SU-DHL-6 (cell line): ENCODE measurements around the gene SLX4.
"Not testable (repeated sequence)": the region's sequence is repeated elsewhere in the genome, so short reads cannot be mapped to it uniquely, and the experiment has no call there.

Source experiments
- H2AFZ ChIP-seq: fragments of 200-600 bp; sonication (generic); 2 replicates; pipeline ENCODE4 v1.6.1; 2014; ENCODE audit warnings: low read depth, mild to moderate bottlenecking, moderate library complexity, mixed read lengths, antibody characterized with exemption, low read length; ENCODE audit not compliant: severe bottlenecking
- H3F3A ChIP-seq: fragments of 200-600 bp; shearing (Covaris generic); 2 replicates; pipeline ENCODE4 v1.6.0; 2016; ENCODE audit warnings: antibody characterized with exemption, mild to moderate bottlenecking; ENCODE audit not compliant: insufficient read depth
- H3K27ac ChIP-seq: fragments of 200-600 bp; sonication (generic); 2 replicates; pipeline ENCODE4 v1.5.1; 2016; ENCODE audit warnings: low read depth, mild to moderate bottlenecking, low read length, moderate library complexity, mixed read lengths
- H3K27me3 ChIP-seq: fragments of 200-600 bp; sonication (generic), shearing (Covaris generic); 2 replicates; pipeline ENCODE4 v1.6.0; 2014; ENCODE audit warnings: mild to moderate bottlenecking, low read length
- H3K36me3 ChIP-seq: fragments of 200-600 bp; sonication (generic); 2 replicates; pipeline ENCODE4 v1.6.1; 2014; ENCODE audit warnings: mild to moderate bottlenecking, low read length, mixed read lengths
- H3K4me2 ChIP-seq: fragments of 300-600, 200-600 bp; shearing (Covaris generic), sonication (generic); 2 replicates; pipeline ENCODE4 v1.6.0; 2014; ENCODE audit warnings: low read length, low read depth, mild to moderate bottlenecking; ENCODE audit not compliant: poor library complexity, severe bottlenecking
- H3K4me3 ChIP-seq: fragments of 200-600 bp; sonication (generic); 2 replicates; pipeline ENCODE4 v1.5.1; 2014; ENCODE audit warnings: antibody characterized with exemption, low read length, mild to moderate bottlenecking, mixed read lengths; ENCODE audit not compliant: insufficient read depth, poor library complexity, severe bottlenecking
- H3K79me2 ChIP-seq: fragments of 200-600 bp; sonication (generic); 2 replicates; pipeline ENCODE4 v1.6.1; 2014; ENCODE audit warnings: mild to moderate bottlenecking, low read length, moderate library complexity; ENCODE audit not compliant: insufficient read depth
- H3K9ac ChIP-seq: fragments of 200-600 bp; sonication (generic); 2 replicates; pipeline ENCODE4 v1.7.0; 2014; ENCODE audit warnings: mild to moderate bottlenecking, low read length
- H3K9me2 ChIP-seq: fragments of 200-600 bp; sonication (generic); replicated peaks from 2 replicates; pipeline ENCODE4 v1.6.1; 2014; ENCODE audit warnings: low read length; ENCODE audit not compliant: insufficient read depth
- H3K9me3 ChIP-seq: fragments of 200-600 bp; sonication (generic); 2 replicates; pipeline ENCODE4 v1.6.1; 2014; ENCODE audit warnings: low read length, mixed read lengths; ENCODE audit not compliant: insufficient read depth
- H4K20me1 ChIP-seq: fragments of 200-600 bp; sonication (generic); 2 replicates; pipeline ENCODE4 v1.6.1; 2014; ENCODE audit warnings: low read depth, mild to moderate bottlenecking, antibody characterized with exemption, low read length, moderate library complexity, mixed read lengths
- CTCF ChIP-seq: fragments of 200-600 bp; sonication (generic); IDR thresholded peaks from one replicate; pipeline ENCODE4 v1.5.1; 2017; ENCODE audit warnings: antibody characterized with exemption, mild to moderate bottlenecking, low read length, moderate library complexity; ENCODE audit not compliant: insufficient read depth, poor library complexity, severe bottlenecking
- EZH2phosphoT487 ChIP-seq: fragments of 200-600 bp; sonication (generic), shearing (Covaris generic); conservative IDR thresholded peaks from 2 replicates; pipeline ENCODE4 v1.6.1; 2018; ENCODE audit warnings: mild to moderate bottlenecking, antibody characterized with exemption, low read length, moderate library complexity, mixed read lengths

The SLX4 gene

GRCh38 chr16:3612510-3613466, 1.4 kb upstream of the SLX4 start:
- H4K20me1 ChIP-seq: no peaks in the 10 kb centered on the region
- H3K27me3 ChIP-seq: no peaks in the 10 kb centered on the region
- H3K79me2 ChIP-seq: peaks cover 92% of the 10 kb centered on the region
- peak overlapping the region; percentile 99 for H3K27ac ChIP-seq
- H3K36me3 ChIP-seq: peaks cover 16% of the 10 kb centered on the region
- peak overlapping the region; percentile 100 for H3K9ac ChIP-seq
- peak overlapping the region; percentile 68 for H3K4me2 ChIP-seq
- H3K9me3 ChIP-seq: no peaks in the 10 kb centered on the region
- H3K9me2 ChIP-seq: no peaks in the 10 kb centered on the region
- H2AFZ ChIP-seq: no peak overlapping the region
- peak overlapping the region; percentile 93 for H3K4me3 ChIP-seq
- H3F3A ChIP-seq: peaks cover 66% of the 10 kb centered on the region
- TF ChIP-seq CTCF: no peak
- no peak for TF ChIP-seq EZH2phosphoT487

GRCh38 chr16:3610698-3611145, 684 bp downstream of the SLX4 start:
- H3K9me3 ChIP-seq: no peaks in the 10 kb centered on the region
- peak overlapping the region; percentile 100 for H3K9ac ChIP-seq
- TF ChIP-seq CTCF (no peak), EZH2phosphoT487 (no peak)
- no peaks in the 10 kb centered on the region for H4K20me1 ChIP-seq
- H3K9me2 ChIP-seq: no peaks in the 10 kb centered on the region
- H3K27ac ChIP-seq: peak overlapping the region; percentile 99
- no peak overlapping the region for H2AFZ ChIP-seq
- H3K4me3 ChIP-seq: peak overlapping the region; percentile 94
- peak overlapping the region; percentile 91 for H3K4me2 ChIP-seq
- peaks cover 74% of the 10 kb centered on the region for H3K79me2 ChIP-seq
- H3K27me3 ChIP-seq: no peaks in the 10 kb centered on the region
- peaks cover 6% of the 10 kb centered on the region; the same call in 1 of the 2 replicates for H3K36me3 ChIP-seq
- H3F3A ChIP-seq: peaks cover 56% of the 10 kb centered on the region

GRCh38 chr16:3609895-3610697, 1.3 kb downstream of the SLX4 start:
- H3K9me3 ChIP-seq: no peaks in the 10 kb centered on the region
- H3F3A ChIP-seq: peaks cover 50% of the 10 kb centered on the region
- H3K9me2 ChIP-seq: no peaks in the 10 kb centered on the region
- no peak overlapping the region for H2AFZ ChIP-seq
- peak overlapping the region; percentile 99 for H3K27ac ChIP-seq
- H3K4me3 ChIP-seq: peak overlapping the region; percentile 94
- peaks cover 68% of the 10 kb centered on the region for H3K79me2 ChIP-seq
- TF ChIP-seq CTCF (no peak), EZH2phosphoT487 (no peak)
- peak overlapping the region; percentile 100 for H3K9ac ChIP-seq
- no peaks in the 10 kb centered on the region for H3K27me3 ChIP-seq
- H3K36me3 ChIP-seq: peaks cover 5% of the 10 kb centered on the region; the same call in 1 of the 2 replicates
- no peaks in the 10 kb centered on the region for H4K20me1 ChIP-seq
- peak overlapping the region; percentile 91 for H3K4me2 ChIP-seq

GRCh38 chr16:3608976-3609375, 2.4 kb downstream of the SLX4 start:
- not testable (repeated sequence) for H3K36me3 ChIP-seq, H3K27me3 ChIP-seq, H2AFZ ChIP-seq, H4K20me1 ChIP-seq, H3K9me2 ChIP-seq, H3K9me3 ChIP-seq
- peak overlapping the region; percentile 82 for H3K4me2 ChIP-seq
- peak overlapping the region; percentile 41 for H3K4me3 ChIP-seq
- H3F3A ChIP-seq: peaks cover 40% of the 10 kb centered on the region
- H3K9ac ChIP-seq: peak overlapping the region; percentile 48; the same call in 1 of the 2 replicates
- H3K79me2 ChIP-seq: peaks cover 57% of the 10 kb centered on the region
- H3K27ac ChIP-seq: peak overlapping the region; percentile 85
